CD14-positive monocyte (primary cell): ENCODE data around the gene PRR27. TPM values are rescaled to one million over a fixed set of nuclear protein-coding genes. Genes with fewer than 3 reads are reported as not detected.

Experiments used
- DNase-seq, 3 donors: peaks; one replicate each; pipeline ENCODE4 v3.0.0-alpha.2; 2011 to 2022
- H2AFZ ChIP-seq: 2 replicates; pipeline ENCODE4 v1.6.0; 2012; ENCODE audit warnings: mild to moderate bottlenecking, low read depth, low read length, inconsistent platforms; ENCODE audit not compliant: insufficient read depth, poor library complexity, severe bottlenecking
- H3K27ac ChIP-seq, 2 donors: 1 replicate in 1 of 2; 2 replicates in 1 of 2; pipeline ENCODE4 v1.5.1; 2012 to 2013; ENCODE audit warnings: low read length in 2 of 2, control low read depth in 1 of 2, inconsistent platforms in 1 of 2, low read depth in 1 of 2, mild to moderate bottlenecking in 1 of 2
- H3K27me3 ChIP-seq, 2 donors: one replicate each; pipeline versions ENCODE4 v1.6.0 to v1.6.1; 2011 to 2013; ENCODE audit warnings: low read length in 2 of 2; ENCODE audit not compliant: control insufficient read depth in 2 of 2, insufficient read depth in 2 of 2
- H3K36me3 ChIP-seq, 2 donors: replicated peaks in 1 of 2; 1 replicate in 1 of 2; 2 replicates in 1 of 2; pipeline versions ENCODE4 v1.5.1 to v1.6.1; 2012 to 2013; ENCODE audit warnings: low read length in 2 of 2, control low read depth in 1 of 2, inconsistent platforms in 1 of 2, mild to moderate bottlenecking in 1 of 2; ENCODE audit not compliant: insufficient read depth in 2 of 2, control insufficient read depth in 1 of 2
- H3K4me1 ChIP-seq, 2 donors: 1 replicate in 1 of 2; 2 replicates in 1 of 2; pipeline versions ENCODE4 v1.5.1 to v1.6.1; 2012 to 2013; ENCODE audit warnings: low read length in 2 of 2, control low read depth in 1 of 2, inconsistent platforms in 1 of 2, mild to moderate bottlenecking in 1 of 2, moderate library complexity in 1 of 2; ENCODE audit not compliant: insufficient read depth in 2 of 2, control insufficient read depth in 1 of 2
- H3K4me2 ChIP-seq: replicated peaks from 2 replicates; pipeline ENCODE3; 2012; ENCODE audit warnings: low read length, moderate library complexity, mild to moderate bottlenecking; ENCODE audit not compliant: poor library complexity, severe bottlenecking; ENCODE audit errors: extremely low read depth
- H3K4me3 ChIP-seq, 3 experiments: fragments of 200-600 bp in 1 of 3; sonication (generic) in 1 of 3; replicated peaks in 1 of 3; 1 replicate in 2 of 3; 2 replicates in 1 of 3; pipeline ENCODE4 v1.5.1; 2011 to 2013; ENCODE audit warnings: low read length in 3 of 3, mild to moderate bottlenecking in 3 of 3, control low read depth in 2 of 3, low read depth in 2 of 3, inconsistent platforms in 1 of 3, moderate library complexity in 1 of 3
- H3K79me2 ChIP-seq: 2 replicates; pipeline ENCODE4 v1.6.0; 2012; ENCODE audit warnings: mild to moderate bottlenecking, control low read depth, inconsistent platforms, low read length, moderate library complexity; ENCODE audit not compliant: insufficient read depth
- H3K9ac ChIP-seq: 2 replicates; pipeline ENCODE4 v1.6.0; 2017; ENCODE audit warnings: low read length, mild to moderate bottlenecking; ENCODE audit not compliant: insufficient read depth, poor library complexity, severe bottlenecking
- H3K9me3 ChIP-seq, 2 donors: replicated peaks in 1 of 2; 1 replicate in 1 of 2; 2 replicates in 1 of 2; pipeline versions ENCODE4 v1.5.1 to v1.6.1; 2012 to 2013; ENCODE audit warnings: low read length in 2 of 2, control low read depth in 1 of 2; ENCODE audit not compliant: control insufficient read depth in 1 of 2, insufficient read depth in 1 of 2
- H4K20me1 ChIP-seq: 2 replicates; pipeline ENCODE4 v1.6.0; 2012; ENCODE audit warnings: mild to moderate bottlenecking, low read length, control low read depth, moderate library complexity; ENCODE audit not compliant: insufficient read depth
- H3K27ac Mint-ChIP-seq, 7 donors: one replicate each; pipeline ENCODE4 v1.8.0; 2020; ENCODE audit warnings: mild to moderate bottlenecking in 7 of 7, mixed read lengths in 7 of 7, moderate library complexity in 6 of 7, inconsistent platforms in 2 of 7
- H3K27me3 Mint-ChIP-seq, 3 donors: one replicate each; pipeline ENCODE4 v1.8.0; 2021 to 2022; ENCODE audit warnings: low read depth in 3 of 3, mild to moderate bottlenecking in 3 of 3, mixed read lengths in 3 of 3, moderate library complexity in 3 of 3, inconsistent platforms in 1 of 3
- H3K36me3 Mint-ChIP-seq, 2 donors: one replicate each; pipeline ENCODE4 v1.8.0; 2020; ENCODE audit warnings: mixed read lengths in 2 of 2, inconsistent platforms in 1 of 2, mild to moderate bottlenecking in 1 of 2
- H3K4me1 Mint-ChIP-seq: one replicate; pipeline ENCODE4 v1.8.0; 2020; ENCODE audit warnings: mild to moderate bottlenecking, mixed read lengths
- H3K4me3 Mint-ChIP-seq, 2 donors: one replicate each; pipeline ENCODE4 v1.8.0; 2020; ENCODE audit warnings: mild to moderate bottlenecking in 2 of 2, mixed read lengths in 2 of 2, moderate library complexity in 1 of 2
- H3K9me3 Mint-ChIP-seq, 7 donors: one replicate each; pipeline ENCODE4 v1.8.0; 2020 to 2022; ENCODE audit warnings: mixed read lengths in 7 of 7, mild to moderate bottlenecking in 6 of 7, moderate library complexity in 6 of 7, inconsistent platforms in 2 of 7
- CTCF ChIP-seq: fragments of 200-600 bp; IDR thresholded peaks from one replicate; pipeline ENCODE4 v1.8.0; 2022; ENCODE audit warnings: antibody characterized with exemption, mild to moderate bottlenecking
- WGBS: methylation state at CpG from one replicate; pipeline ENCODE4 v1.1.5; 2013; ENCODE audit warnings: missing lambda C conversion rate; ENCODE audit not compliant: insufficient coverage; 5-methylcytosine and 5-hydroxymethylcytosine counted together
- intact Hi-C, 2 donors: fragments of 100-400 bp; cut with micrococcal nuclease; formaldehyde crosslinking; loops; one replicate each; pipeline versions ENCODE4 v1.15.0 to v1.15.1; 2023
- polyA plus RNA-seq, 3 donors: library from polyadenylated mRNA; depleted of rRNA in 1 of 3; unstranded in 2 of 3; stranded (reverse) in 1 of 3; fragments of 300-500 nt in 2 of 3; fragments of >200 nt in 1 of 3; fragmentation: Illumina TruSeq in 2 of 3; gene quantifications; 1 replicate in 2 of 3; 2 replicates in 1 of 3; pipeline ENCODE4 v1.2.3, GENCODE V29; 2012 to 2021

PRR27 gene
- polyA plus RNA-seq, 3 donors, result not detected

- Mint-ChIP-seq H3K27ac (no peak overlapping the region), H3K9me3 (no peaks in the 10 kb centered on the region), H3K4me3 (no peak overlapping the region), H3K4me1 (no peaks in the 10 kb centered on the region), H3K27me3 (peaks cover 0 to 3% (median 0%) of the 10 kb centered on the region in 3 donors), H3K36me3 (no peaks in the 10 kb centered on the region)
- H2AFZ ChIP-seq, result no peak overlapping the region
- no peaks in the 10 kb centered on the region for H3K79me2 ChIP-seq
- intact Hi-C loops, result no loop called here
- H3K27ac ChIP-seq, result no peak overlapping the region
- no peaks in the 10 kb centered on the region for H4K20me1 ChIP-seq
- no peak overlapping the region for H3K9ac ChIP-seq
- no peak for TF ChIP-seq CTCF
- no peaks in the 10 kb centered on the region for H3K36me3 ChIP-seq
- no peak overlapping the region for H3K4me2 ChIP-seq
- no peak for DNase-seq
- no peak overlapping the region for H3K4me3 ChIP-seq
- no peaks in the 10 kb centered on the region for H3K9me3 ChIP-seq
- no CpG with 5 or more reads among the region's 2 CpGs for WGBS
- no peaks in the 10 kb centered on the region for H3K27me3 ChIP-seq
- H3K4me1 ChIP-seq, result no peaks in the 10 kb centered on the region
Measured at GRCh38 chr4:70196857-70197256, 42.8 kb downstream of the PRR27 start.

- H3K79me2 ChIP-seq, result no peaks in the 10 kb centered on the region
- intact Hi-C loops, result no loop called here
- H3K4me3 ChIP-seq, result no peak overlapping the region
- H3K9me3 ChIP-seq, result no peaks in the 10 kb centered on the region
- Mint-ChIP-seq H3K36me3 (no peaks in the 10 kb centered on the region), H3K9me3 (no peaks in the 10 kb centered on the region), H3K4me3 (no peak overlapping the region), H3K27me3 (peaks cover 0 to 5% (median 0%) of the 10 kb centered on the region in 3 donors), H3K4me1 (no peaks in the 10 kb centered on the region), H3K27ac (no peak overlapping the region)
- no peak for DNase-seq
- no peak overlapping the region for H3K4me2 ChIP-seq
- TF ChIP-seq CTCF, result no peak
- H3K27me3 ChIP-seq, result no peaks in the 10 kb centered on the region
- H2AFZ ChIP-seq, result no peak overlapping the region
- no peaks in the 10 kb centered on the region for H3K36me3 ChIP-seq
- H3K4me1 ChIP-seq, result no peaks in the 10 kb centered on the region
- no peak overlapping the region for H3K27ac ChIP-seq
- H3K9ac ChIP-seq, result no peak overlapping the region
- H4K20me1 ChIP-seq, result no peaks in the 10 kb centered on the region
- no CpG with 5 or more reads among the region's 2 CpGs for WGBS
Measured at GRCh38 chr4:70197842-70198241, 43.8 kb downstream of the PRR27 start.
